Measurements from ENCODE around the gene GFRA3. TPM values are rescaled to one million over a fixed set of nuclear protein-coding genes. Genes with fewer than 3 reads are reported as not detected.
A peak's percentile ranks its signal among the peaks of the same experiment; 100 is the strongest.

The GFRA3 gene
- total RNA-seq, 1 donor from 2014 or later: not detected

DNA sequence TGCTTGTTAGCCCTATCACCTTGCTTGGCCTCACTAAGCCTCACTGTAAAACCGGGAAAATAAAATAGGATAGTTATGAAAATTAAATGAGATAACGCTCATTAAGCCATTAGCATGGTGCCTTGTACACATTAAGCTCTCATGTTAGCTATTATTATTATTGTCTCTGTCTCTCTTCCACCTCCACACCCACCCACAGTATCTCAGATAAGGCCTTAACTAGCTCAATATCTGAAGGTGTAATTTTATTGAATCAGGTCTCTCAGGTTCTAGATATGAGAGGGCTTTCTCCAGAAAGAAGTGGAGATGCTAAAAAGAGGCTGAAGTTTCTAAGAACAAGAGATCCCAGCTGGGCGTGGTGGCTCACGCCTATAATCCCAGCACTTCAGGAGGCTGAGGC, 27.6 kb downstream of the GFRA3 start:
- DNase-seq (ENCODE audit: low read depth in 2 of 2): no peak

DNA sequence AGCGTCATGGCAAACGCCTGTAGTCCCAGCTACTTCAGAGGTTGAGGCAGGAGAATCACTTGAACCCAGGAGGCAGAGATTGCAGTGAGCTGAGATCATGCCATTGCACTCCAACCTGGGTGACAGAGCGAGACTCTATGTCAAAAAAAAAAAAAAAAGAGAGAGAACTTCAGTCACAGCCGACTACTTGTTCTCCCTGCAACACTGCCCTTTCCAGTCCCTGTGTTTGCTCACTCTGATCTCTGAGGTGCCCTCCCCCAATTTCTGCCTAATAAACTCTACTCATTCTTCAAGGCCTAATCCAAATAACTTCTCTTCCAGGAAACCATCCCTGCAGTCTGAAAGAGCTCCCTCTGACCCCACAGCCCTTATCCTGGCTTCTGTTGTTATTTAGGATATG, 28.1 kb downstream of the GFRA3 start:
- DNase-seq (ENCODE audit: low read depth in 2 of 2): no peak

DNA sequence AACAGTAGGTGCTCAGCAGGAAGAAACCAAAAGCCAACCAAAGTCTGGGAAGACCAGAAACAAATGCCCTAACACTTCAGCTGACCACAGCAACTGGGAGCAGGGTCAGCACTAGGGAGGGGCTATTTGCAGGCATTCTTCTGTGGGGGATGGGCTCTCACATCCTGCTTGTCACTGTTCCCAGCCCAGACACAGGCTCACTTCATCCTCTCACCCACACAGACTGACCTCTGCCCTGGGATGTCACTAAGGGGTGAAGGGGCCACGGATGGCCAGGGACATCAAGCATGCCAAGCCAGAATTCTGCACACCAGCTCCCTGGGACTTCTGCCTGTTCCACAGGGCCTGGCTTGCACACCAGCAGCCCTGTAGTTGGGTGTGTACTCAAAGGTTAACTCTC, 28.7 kb downstream of the GFRA3 start:
- no peak for DNase-seq (ENCODE audit: low read depth in 2 of 2)

DNA sequence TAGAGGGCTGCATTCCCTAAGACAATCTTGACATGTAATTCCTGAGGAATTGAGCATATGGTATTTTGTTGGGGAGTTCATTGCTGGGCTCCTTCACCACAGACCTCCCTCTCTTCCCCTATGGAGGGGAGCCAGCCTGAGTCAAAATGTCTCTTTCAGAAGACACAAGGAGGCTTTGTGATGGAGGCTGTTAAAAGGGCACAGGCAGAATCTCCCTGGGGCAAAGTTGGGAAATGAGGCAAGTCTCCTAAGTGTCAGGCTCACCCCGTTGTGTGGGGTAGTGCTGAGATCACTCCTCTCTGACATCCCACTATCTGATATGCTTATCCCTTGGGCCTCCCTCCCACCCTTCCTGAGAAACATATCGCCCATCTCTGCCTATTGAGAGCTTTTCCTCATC, 30.6 kb downstream of the GFRA3 start:
- no peak for DNase-seq (ENCODE audit: low read depth in 2 of 2)

DNA sequence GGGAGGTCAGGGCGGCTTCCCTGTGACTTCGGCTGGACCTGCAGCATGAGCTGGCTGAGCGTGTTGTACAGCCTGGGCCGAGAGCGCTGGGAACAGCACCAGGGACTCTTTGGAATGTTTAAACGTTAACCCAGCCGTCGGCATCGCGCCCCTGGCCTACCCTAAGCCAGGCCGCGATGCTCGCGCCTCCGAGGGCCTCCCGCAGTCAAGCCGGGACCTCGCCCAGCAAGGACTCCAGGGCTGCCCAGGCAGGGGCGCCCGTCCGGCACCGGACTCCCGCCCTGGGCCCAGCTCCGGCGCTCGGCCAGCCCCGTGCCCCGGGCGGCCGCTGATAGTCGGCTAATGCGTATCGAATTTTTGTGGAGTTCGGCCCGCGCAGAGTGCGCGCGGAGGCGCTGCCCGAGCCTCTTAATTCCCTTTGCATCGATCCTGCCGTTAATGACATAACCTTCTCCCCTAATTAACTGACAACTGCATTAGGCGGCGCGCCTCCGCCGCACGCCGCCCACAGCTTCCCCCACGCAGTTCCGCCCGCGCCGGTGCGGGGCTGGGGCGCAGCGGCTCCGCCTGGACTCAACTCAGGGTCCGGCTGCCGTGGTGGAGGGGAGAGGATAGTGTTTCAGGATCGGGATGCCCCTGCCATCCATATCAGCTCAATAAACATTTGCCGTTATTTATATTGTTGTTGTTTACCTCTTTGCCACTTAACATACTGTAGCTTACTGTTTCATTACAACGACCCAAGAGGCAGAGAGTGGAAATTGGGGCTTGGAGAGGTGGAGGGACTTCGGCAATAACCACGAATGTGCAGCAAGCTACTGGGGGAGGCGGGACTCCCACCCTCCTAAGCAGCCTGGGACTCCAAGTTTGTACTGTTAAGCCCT, 32.5 kb downstream of the GFRA3 start:
- peak; percentile 27 to 52 for DNase-seq (ENCODE audit: low read depth in 2 of 2)

DNA sequence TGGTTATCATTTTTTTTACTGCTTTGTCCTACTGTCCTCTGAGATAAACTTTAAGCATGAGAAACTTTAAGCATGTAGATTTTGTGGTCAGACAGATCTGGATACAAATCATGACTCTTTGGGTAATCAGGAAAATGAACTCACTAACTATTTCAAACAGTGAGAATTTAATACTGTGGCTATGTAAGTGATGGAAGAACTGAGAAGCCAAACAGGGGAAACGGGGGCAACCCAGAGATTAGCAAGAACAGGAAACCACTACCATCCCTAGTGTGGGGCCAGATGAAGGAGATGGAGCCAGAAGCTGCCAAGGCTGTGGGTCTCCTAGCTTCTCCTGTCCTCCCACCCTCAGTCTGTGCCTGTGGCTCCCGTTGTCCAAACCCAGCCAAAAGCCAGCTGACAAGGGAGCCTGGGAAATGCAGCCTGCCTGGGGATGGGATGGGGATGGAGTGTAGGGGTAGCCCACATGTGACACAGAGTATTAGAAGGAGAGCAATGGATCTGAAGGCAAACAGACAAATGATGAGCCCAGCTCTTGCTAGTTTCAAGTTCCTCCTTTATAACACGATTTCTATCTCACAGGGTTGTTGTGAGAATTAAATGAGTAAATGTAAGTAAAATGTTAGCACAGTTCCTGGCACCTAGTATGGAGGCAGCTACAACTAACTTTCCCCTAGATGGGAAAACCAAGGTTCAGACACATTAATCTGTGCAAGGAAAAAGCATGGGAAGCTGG, 33.6 kb downstream of the GFRA3 start:
- no peak for DNase-seq (ENCODE audit: low read depth in 2 of 2)

DNA sequence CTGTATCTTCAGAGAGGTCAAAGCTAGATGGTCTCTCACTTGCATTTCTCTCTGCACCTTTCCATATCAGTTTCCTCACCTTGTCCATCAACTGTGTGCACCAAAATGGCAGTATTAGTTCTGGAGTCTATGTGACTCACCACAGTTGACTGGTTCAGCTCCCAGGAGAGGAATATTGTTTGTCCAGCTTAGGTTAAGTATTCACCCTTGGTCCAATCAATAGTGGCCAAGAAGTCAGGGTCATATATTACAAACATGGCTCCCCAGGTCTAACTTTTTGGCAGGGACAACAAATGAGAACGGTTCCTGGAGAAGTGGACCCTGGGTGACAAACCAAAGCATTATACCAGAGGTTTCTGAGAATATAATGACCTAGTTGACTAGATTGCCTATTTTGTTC, 36.4 kb downstream of the GFRA3 start:
- no peak for DNase-seq (ENCODE audit: low read depth in 2 of 2)

DNA sequence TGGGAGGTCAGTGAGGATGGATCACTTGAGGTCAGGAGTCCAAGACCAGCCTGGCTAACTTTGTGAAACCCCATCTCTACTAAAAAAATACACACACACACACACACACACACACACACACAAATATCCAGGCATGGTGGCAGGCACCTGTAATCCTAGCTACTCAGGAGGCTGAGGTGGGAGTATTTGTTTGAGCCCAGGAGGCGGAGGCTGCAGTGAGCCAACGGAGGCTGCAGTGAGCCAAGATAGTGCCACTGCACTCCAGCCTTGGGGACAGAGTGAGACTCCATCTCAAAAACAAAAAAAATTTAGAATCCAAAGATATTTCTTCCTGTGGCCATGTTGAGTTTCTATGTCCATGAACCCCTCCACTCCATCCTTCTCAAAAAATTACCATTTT, 39.8 kb downstream of the GFRA3 start:
- DNase-seq (ENCODE audit: low read depth in 2 of 2): no peak

DNA sequence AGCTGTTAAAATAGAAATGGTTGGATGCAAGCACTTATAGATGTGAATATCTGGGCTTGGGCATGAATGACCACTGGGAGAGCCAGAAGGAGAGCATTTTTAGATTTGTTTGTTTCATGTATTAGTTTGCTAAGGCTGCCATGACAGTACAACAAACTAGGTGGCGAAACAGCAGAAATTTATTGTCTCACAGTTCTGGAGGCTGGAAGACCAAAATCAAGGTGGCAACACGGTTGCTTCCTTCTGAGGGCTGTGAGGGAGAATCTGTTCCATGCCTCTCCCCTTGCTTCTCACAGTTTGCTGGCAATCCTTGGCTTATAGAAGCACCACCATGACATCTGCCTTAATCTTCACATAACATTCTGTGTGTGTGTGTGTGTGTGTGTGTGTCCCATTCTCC, 41.1 kb downstream of the GFRA3 start:
- DNase-seq (ENCODE audit: low read depth in 2 of 2): no peak

DNA sequence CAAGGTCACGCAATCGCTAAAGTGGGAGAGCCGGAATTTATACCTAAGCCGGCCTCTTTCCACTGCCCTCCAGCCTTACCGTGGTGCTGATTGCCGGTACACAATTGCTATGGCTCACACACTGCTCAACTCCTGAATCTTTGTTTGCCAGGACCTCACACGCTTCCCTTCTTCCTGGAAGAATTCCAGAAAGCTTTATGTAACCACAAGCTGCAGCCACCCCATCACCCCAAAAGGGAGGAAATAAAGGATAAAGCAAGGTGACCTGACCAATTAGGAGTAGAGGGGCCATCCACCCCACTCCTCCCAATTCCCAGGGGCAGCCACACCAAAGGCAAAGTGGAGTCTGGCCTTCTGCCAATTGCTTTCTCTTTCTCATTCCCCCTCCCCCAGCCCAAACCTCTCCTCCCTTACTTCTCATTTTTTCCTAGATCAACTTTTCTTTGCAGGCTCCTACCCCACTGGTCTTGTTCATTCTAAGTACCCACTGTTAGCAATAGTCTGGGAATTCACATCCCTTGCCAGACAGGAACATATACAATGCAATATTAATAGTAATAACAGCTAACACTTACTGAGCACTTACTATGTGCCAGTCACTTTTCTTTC, 43.3 kb downstream of the GFRA3 start:
- peak in 1 of 2 donors; percentile 33 for DNase-seq (ENCODE audit: low read depth in 2 of 2)

DNA sequence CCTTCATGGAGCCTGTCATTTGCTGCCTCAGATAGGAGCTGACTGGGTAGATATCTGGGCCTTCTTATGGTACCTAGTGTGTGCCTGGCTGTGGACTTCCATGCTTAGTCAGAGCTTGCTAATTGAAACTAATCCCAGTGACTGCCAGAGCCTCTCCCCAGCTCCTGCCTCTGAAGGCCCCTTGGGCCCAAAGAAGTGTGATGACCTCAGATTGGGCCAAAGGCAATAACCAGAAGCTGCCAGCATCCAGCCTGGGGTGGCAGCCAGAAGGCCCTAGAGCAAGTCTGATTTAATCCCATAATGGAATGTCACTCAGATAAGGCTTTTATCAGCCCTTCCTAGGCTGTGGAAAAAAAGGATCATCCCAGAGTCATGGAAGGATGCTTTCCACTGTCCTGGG, 44.2 kb downstream of the GFRA3 start:
- peak in 1 of 2 donors; percentile 47 for DNase-seq (ENCODE audit: low read depth in 2 of 2)

DNA sequence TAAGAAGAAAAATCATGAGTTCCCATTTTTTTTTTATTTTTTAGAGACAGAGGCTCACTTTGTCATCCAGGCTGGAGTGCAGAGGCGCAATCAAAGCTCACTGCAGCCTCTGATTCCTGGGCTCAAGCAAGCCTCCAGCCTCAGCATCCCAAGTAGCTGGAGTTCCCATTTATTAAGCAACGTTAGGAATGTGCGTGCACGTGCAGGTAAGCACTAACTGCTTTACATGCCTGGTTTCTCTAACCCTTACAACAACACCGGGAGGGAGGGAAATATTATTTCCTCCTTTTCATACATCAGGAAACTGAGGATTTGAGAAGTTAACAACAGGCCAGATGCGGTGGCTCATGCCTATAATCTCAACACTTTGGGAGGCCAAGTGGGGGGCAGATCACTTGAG, 45.0 kb downstream of the GFRA3 start:
- DNase-seq (ENCODE audit: low read depth in 2 of 2): no peak

DNA sequence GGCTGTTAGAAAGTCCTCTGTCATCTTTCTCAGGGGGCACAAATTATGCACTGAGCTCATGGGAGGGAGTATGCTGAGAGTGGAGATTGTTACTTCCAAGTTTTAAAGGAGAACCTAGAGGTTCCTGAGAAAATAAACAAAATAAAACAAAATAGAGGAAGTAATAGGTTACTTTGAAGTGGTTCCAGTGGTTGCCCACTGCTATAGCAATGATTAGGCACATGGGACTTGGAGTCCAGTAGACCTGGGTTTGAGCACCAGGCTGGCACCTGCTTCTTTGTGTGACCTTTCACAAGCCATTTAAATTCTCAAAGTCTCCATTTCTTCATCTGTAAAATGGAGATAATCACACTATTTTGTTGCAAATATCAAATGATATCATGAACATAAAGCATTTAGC, 47.5 kb downstream of the GFRA3 start:
- no peak for DNase-seq (ENCODE audit: low read depth in 2 of 2)

DNA sequence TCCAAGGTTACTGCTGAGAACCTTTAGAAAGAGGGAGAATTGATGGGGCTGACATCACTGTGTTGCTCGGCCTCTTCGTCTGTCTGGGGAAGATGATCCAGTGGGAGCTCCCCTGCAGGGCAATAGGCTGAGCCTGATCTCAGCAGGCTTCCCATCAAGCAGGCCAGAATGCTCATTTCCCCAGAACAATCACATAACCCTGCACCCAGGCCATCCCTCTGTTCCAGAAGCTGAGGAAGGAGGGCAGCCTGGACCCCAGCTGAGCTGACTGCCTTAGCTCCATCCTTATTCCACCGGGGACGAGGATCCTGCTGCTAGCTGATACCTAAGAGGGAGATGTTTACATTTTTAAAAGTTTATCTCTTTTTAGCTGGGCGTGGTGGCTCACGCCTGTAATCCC, 49.7 kb downstream of the GFRA3 start:
- DNase-seq (ENCODE audit: low read depth in 2 of 2): no peak

DNA sequence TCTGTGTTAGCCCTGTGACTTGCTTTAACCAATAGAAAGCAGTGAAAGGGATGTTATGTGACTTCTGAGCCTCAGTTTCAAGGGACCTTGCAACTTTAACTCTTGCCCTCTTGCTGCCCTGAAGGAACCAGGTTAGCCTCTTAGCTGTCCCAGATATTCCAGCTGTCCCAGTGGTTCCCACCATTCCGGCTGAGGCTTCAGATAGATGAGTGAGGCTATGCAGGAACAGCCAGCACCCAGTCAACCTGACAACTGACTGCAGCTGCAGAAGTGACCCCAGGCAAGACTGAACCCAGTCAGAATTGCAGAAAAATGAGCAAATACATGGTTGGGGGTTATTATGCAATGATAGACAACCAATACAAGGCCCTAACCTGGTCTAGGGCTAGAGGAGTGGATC, 50.9 kb downstream of the GFRA3 start:
- DNase-seq (ENCODE audit: low read depth in 2 of 2): no peak

DNA sequence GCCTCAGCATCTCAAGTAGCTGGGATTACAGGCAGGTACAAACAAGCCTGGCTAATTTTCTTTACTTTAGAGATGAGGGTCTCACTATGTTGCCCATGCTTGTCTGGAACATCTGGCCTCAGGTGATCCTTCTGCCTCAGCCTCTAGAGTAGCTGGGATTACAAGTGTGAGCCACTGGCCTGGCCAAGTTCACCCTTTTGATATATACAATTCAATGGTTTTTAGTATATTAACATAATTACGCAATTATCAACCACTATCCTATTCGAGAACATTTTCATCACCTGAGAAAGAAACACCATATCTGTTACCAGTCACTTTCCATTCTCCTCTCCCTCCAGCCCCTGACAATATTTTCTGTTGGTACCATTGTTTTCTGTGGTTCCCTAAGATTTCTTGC, 57.6 kb downstream of the GFRA3 start:
- no peak for DNase-seq (ENCODE audit: low read depth in 2 of 2)

DNA sequence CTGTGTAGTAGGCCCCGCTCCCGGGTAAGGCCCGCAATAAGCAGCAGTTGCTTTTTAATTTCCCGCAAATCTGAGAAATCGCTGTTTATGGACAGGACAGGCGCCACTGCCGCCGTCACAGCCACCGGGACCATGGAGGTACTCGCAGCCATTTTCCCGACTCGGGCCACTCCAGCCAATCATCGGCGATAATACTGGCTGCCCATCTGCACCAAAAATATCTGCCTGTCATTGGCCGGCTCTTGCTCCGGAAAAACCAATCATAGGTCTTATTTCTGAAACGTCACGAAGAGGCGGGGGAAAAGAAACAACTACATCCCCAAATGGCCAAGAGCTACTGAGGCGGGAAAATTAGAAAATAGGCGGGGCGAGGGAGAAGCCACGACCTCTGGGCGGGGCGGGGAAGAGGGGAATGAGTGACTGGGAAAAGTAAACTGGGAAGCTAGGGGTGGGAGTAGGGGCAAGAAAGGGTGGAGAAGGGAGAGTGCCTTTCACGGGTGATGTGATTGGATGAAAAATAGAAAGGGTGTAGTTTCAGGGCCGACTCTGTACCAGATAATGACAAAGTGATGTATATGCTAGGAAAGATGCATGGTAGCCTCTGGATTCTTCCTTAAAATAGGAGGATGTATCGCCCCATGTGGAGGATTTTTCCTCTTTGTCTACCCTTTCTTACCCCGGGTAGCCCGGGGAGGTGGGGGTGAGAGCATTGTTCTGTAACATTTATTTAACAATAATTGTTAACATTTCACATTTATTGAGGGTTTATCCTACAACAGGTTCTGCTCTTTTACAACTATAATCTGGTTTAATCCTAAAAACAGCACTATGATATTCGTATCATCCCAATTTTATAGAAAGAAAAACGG, 61.0 kb downstream of the GFRA3 start, which contains the start of gene CDC23:
Gene CDC23, minus strand, starts transcription at position 163 of the 869 bp plus-strand sequence. Its CDS starts 11 bp downstream, at position 152.
- peak; percentile 97 to 98 for DNase-seq (ENCODE audit: low read depth in 2 of 2)

DNA sequence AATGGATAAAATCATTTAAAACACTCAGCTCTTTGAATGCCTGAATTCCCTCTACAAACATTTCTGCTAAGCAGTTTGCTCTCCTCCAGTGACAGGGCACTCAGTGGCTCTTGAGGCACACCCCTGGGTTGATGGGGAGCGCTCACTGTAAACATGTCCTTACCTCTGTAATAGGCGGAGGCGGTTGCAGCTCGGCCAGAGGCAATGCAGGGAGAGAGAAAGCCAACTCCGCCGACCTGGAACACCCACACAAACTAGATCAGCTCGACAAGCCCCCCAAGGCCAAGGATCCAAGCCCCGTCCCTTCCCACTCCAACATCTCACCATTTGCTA, 61.6 kb downstream of the GFRA3 start:
- DNase-seq (ENCODE audit: low read depth in 2 of 2): peak in 1 of 2 donors; percentile 28

DNA sequence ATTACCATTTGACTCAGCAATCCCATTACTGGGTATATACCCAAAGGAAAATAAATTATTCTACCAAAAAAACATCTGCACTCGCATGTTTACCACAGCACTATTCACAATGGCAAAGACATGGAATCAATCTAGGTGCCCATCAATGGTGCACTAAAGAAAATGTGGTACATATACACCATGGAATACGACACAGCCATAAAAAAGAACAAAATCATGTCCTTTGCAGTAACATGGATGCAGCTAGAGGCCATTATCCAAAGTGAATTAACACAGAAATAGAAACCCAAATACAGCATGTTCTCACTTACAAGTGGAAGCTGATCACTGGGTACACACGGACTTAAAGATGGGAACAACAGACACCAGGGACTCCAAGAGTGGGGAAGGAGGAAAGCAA, 63.4 kb downstream of the GFRA3 start:
- DNase-seq (ENCODE audit: low read depth in 2 of 2): no peak

Measured in lung microvascular endothelial cell (primary cell).